PC-9 (cell line): ENCODE measurements around the gene MRPL53. TPM values are rescaled to one million over a fixed set of nuclear protein-coding genes. Genes with fewer than 3 reads are reported as not detected.

Source experiments
- BruUV-seq: library from RNA; stranded (reverse); fragments of 400-500 nt; replicated peaks from 2 replicates; lab custom pipeline; 2021; lab: Mats Ljungman, UMichigan
- CTCF ChIA-PET: fragments of 300-600 bp; sonication (Branson Sonifier 250); formaldehyde crosslinking; loops from one replicate; lab custom pipeline; 2022; ENCODE audit warnings: antibody characterized with exemption; lab: Charles Lee
- POLR2A ChIA-PET: fragments of 300-600 bp; sonication (Branson Sonifier 250); formaldehyde crosslinking; loops from one replicate; lab custom pipeline; 2022; ENCODE audit warnings: antibody characterized with exemption; ENCODE audit not compliant: unreplicated experiment; lab: Charles Lee
- DNase-seq, 2 experiments: peaks; one replicate each; pipeline versions ENCODE4 v3.0.0 to v3.0.0-alpha.2; 2015 to 2022; ENCODE audit warnings: mixed read lengths in 1 of 2
- H2AFZ ChIP-seq: fragments of 200-600 bp; sonication (generic); 2 replicates; pipeline ENCODE4 v1.8.1; 2017; ENCODE audit warnings: antibody characterized with exemption
- H3F3A ChIP-seq: fragments of 200-600 bp; sonication (generic); 2 replicates; pipeline ENCODE4 v1.8.1; 2017; ENCODE audit warnings: antibody characterized with exemption, mild to moderate bottlenecking, low read depth; ENCODE audit not compliant: insufficient read depth
- H3K27ac ChIP-seq: fragments of 200-600 bp; sonication (generic); 2 replicates; pipeline ENCODE4 v1.6.1; 2016; ENCODE audit warnings: mixed run types
- H3K27me3 ChIP-seq: fragments of 200-600 bp; sonication (generic); 2 replicates; pipeline ENCODE4 v1.6.1; 2016; ENCODE audit warnings: low read depth, mixed run types; ENCODE audit not compliant: insufficient read depth
- H3K36me3 ChIP-seq: fragments of 200-600 bp; sonication (generic); 2 replicates; pipeline ENCODE4 v1.6.1; 2016; ENCODE audit warnings: low read depth, mixed run types
- H3K4me1 ChIP-seq: fragments of 200-600 bp; sonication (generic); replicated peaks from 2 replicates; pipeline ENCODE4 v1.6.1; 2016; ENCODE audit warnings: mixed run types; ENCODE audit not compliant: insufficient read depth
- H3K4me2 ChIP-seq: fragments of 200-600 bp; sonication (generic); 2 replicates; pipeline ENCODE4 v1.6.1; 2017; ENCODE audit warnings: mixed run types
- H3K4me3 ChIP-seq: fragments of 200-600 bp; sonication (generic); 2 replicates; pipeline ENCODE4 v1.6.1; 2016; ENCODE audit warnings: mixed run types
- H3K79me2 ChIP-seq: fragments of 200-600 bp; sonication (generic); 2 replicates; pipeline ENCODE4 v1.6.1; 2017; ENCODE audit warnings: low read depth, mixed run types
- H3K9me2 ChIP-seq: fragments of 200-600 bp; sonication (generic); 2 replicates; pipeline ENCODE4 v1.8.1; 2017; ENCODE audit warnings: mild to moderate bottlenecking; ENCODE audit not compliant: insufficient read depth
- H3K9me3 ChIP-seq: fragments of 200-600 bp; sonication (generic); 2 replicates; pipeline ENCODE4 v1.8.1; 2016; ENCODE audit warnings: low read depth; ENCODE audit not compliant: insufficient read depth
- H4K20me1 ChIP-seq: fragments of 200-600 bp; sonication (generic); 2 replicates; pipeline ENCODE4 v1.8.1; 2017; ENCODE audit not compliant: insufficient read depth
- CTCF ChIP-seq: fragments of 200-600 bp; sonication (generic); conservative IDR thresholded peaks from 2 replicates; pipeline ENCODE4 v1.6.1; 2017; ENCODE audit warnings: mixed run types, antibody characterized with exemption, mild to moderate bottlenecking, moderate library complexity
- EZH2 ChIP-seq: fragments of 200-600 bp; sonication (generic); IDR thresholded peaks from 2 replicates; pipeline ENCODE4 v1.8.0; 2017; ENCODE audit warnings: antibody characterized with exemption, low read depth
- intact Hi-C: fragments of 100-400 bp; cut with micrococcal nuclease; formaldehyde crosslinking; loops from one replicate; pipeline ENCODE4 v1.10.0; 2022; ENCODE audit not compliant: unreplicated experiment
- total RNA-seq: library from RNA; stranded (reverse); gene quantifications from 2 replicates; pipeline ENCODE4 v1.2.3, GENCODE V29; 2021

MRPL53 gene
- total RNA-seq, 1 experiment from 2014 or later = 51.1 TPM

GRCh38 chr2:74423231-74424095 lies 49.0 kb downstream of the MRPL53 start:
- no peaks in the 10 kb centered on the region for H3K9me2 ChIP-seq
- H3K4me1 ChIP-seq = peaks cover 9% of the 10 kb centered on the region
- H4K20me1 ChIP-seq = 0 out of 2 replicates have a peak, but pooled peaks cover under 1% of the 10 kb centered on the region
- ChIA-PET POLR2A (no interaction called here), CTCF (no interaction called here)
- no peak overlapping the region for H3K4me2 ChIP-seq
- peaks cover 8% of the 10 kb centered on the region; the same call in 1 of the 2 replicates for H3K36me3 ChIP-seq
- H3K79me2 ChIP-seq = no peaks in the 10 kb centered on the region
- intact Hi-C loops = no loop called here
- no peaks in the 10 kb centered on the region for H3K9me3 ChIP-seq
- no peak overlapping the region for H3K4me3 ChIP-seq
- no peak for TF ChIP-seq CTCF
- no peak for TF ChIP-seq EZH2
- no peaks in the 10 kb centered on the region for H3K27me3 ChIP-seq
- peaks cover 41% of the 10 kb centered on the region; the same call in 1 of the 2 replicates for H3F3A ChIP-seq
- H2AFZ ChIP-seq = no peak overlapping the region
- no peak for DNase-seq
- no TSS peak for BruUV-seq
- H3K27ac ChIP-seq = no peak overlapping the region

Other genes starting within 250 kb of the MRPL53 start
- gene SLC4A5, start 129.3 kb downstream of the MRPL53 start, total RNA-seq = 1.2 TPM in 1 of 2 replicates, not detected in the other
- 130 and 147 TPM in 2 replicates for gene DCTN1, start 92.4 kb downstream of the MRPL53 start, total RNA-seq
- gene C2orf81, start 51.1 kb downstream of the MRPL53 start, total RNA-seq = 9.8 and 12.0 TPM in 2 replicates
- 46.7 and 53.0 TPM in 2 replicates for gene WDR54, start 51.0 kb downstream of the MRPL53 start, total RNA-seq
- 58.9 and 63.4 TPM in 2 replicates for gene RTKN, start 30.7 kb downstream of the MRPL53 start, total RNA-seq
- 32.5 and 34.2 TPM in 2 replicates for gene INO80B, start 17.6 kb downstream of the MRPL53 start, total RNA-seq
- gene WBP1, start 14.2 kb downstream of the MRPL53 start, total RNA-seq = 68.0 and 74.7 TPM in 2 replicates
- 70.5 and 88.8 TPM in 2 replicates for gene MOGS, start 7.3 kb downstream of the MRPL53 start, total RNA-seq
- gene CCDC142, start 10.3 kb upstream of the MRPL53 start, total RNA-seq = 16.8 and 19.8 TPM in 2 replicates
- gene TTC31, start 10.4 kb upstream of the MRPL53 start, total RNA-seq = 20.1 and 21.8 TPM in 2 replicates
- gene LBX2, start 26.9 kb upstream of the MRPL53 start, total RNA-seq = 0.76 and 2.0 TPM in 2 replicates
- gene PCGF1, start 35.0 kb upstream of the MRPL53 start, total RNA-seq = 24.9 and 31.3 TPM in 2 replicates
- gene TLX2, start 41.8 kb upstream of the MRPL53 start, total RNA-seq = 3.1 and 3.8 TPM in 2 replicates
- gene DQX1, start 53.6 kb upstream of the MRPL53 start, total RNA-seq = 1.3 and 1.7 TPM in 2 replicates
- 79.2 and 84.0 TPM in 2 replicates for gene AUP1, start 57.0 kb upstream of the MRPL53 start, total RNA-seq
- gene HTRA2, start 57.3 kb upstream of the MRPL53 start, total RNA-seq = 23.2 and 23.5 TPM in 2 replicates
- gene LOXL3, start 81.3 kb upstream of the MRPL53 start, total RNA-seq = 3.1 and 5.0 TPM in 2 replicates
- gene DOK1, start 82.0 kb upstream of the MRPL53 start, total RNA-seq = 15.0 and 27.8 TPM in 2 replicates
- 4.5 and 7.7 TPM in 2 replicates for gene M1AP, start 175.7 kb upstream of the MRPL53 start, total RNA-seq
- gene SEMA4F, start 181.6 kb upstream of the MRPL53 start, total RNA-seq = 10.6 and 12.3 TPM in 2 replicates